Measurements from ENCODE around the gene GOLGA6L4.
"Not testable (repeated sequence)": the region's sequence is repeated elsewhere in the genome, so short reads cannot be mapped to it uniquely, and the experiment has no call there.

DNA sequence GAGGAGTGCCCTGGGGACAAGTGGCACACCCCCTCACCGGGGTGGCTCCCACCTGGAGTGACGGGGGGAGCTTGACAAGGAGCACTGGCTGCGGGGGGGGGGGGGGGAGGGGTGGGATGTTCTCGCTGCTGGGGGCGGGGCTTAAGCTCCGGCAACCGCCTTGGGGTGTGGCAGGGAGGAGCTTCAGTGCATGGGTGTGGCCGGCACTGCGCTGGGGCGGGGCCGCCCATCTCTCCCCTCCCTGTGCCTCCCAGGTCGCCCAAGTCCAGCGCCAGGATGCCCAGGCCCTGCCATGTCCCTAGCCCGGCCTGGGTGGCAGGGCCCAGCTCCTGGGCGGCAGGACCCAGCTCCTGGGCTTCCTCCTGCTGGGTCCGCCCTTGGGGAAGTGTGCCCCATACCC lies 35.7 kb upstream of the GOLGA6L4 start:
- not testable (repeated sequence) for TF ChIP-seq CTCF, POLR2A (IDR thresholded peaks at IDR 0.05)

Measured in Peyer's patch (tissue), 4 donors.